ENCODE results near the gene SPIN1. TPM values are rescaled to one million over a fixed set of nuclear protein-coding genes. Genes with fewer than 3 reads are reported as not detected.
"Not testable (repeated sequence)": the region's sequence is repeated elsewhere in the genome, so short reads cannot be mapped to it uniquely, and the experiment has no call there.

Gene SPIN1
- polyA plus RNA-seq: 10 to 100 TPM; 13.4 to 38.5 (median 23.3) TPM

GRCh38 chr9:88388203-88388885 is at the start of gene SPIN1:
Gene SPIN1, plus strand, starts transcription at chr9:88388444. Its CDS starts 38,096 bp downstream, at chr9:88426540.
- H3K27ac ChIP-seq (ENCODE audit: low read depth, low read length): no peak within 1 kb of the TSS
- 1% methylated on average over 51 to 106 of the region's 106 CpGs for WGBS, 3 donors

GRCh38 chr9:88339317-88339716 is 48.9 kb upstream of the SPIN1 start:
- H3K27ac ChIP-seq (ENCODE audit: low read depth, low read length): no peak overlapping the region
- 22 to 29% (median 24%) methylated on average over 4 of the region's 4 CpGs for WGBS, 3 donors

- 52 to 81% (median 69%) methylated on average over 2 of the region's 2 CpGs for WGBS, 3 donors
- no peak overlapping the region for H3K27ac ChIP-seq (ENCODE audit: low read depth, low read length)
Measured at GRCh38 chr9:88342246-88342645, 46.0 kb upstream of the SPIN1 start.

GRCh38 chr9:88344013-88344412 is 44.2 kb upstream of the SPIN1 start:
- 55 to 86% (median 64%) methylated on average over 7 of the region's 7 CpGs for whole genome bisulfite sequencing, 3 donors
- no peak overlapping the region for H3K27ac ChIP-seq (ENCODE audit: low read depth, low read length)

GRCh38 chr9:88350354-88350753 is 37.9 kb upstream of the SPIN1 start:
- WGBS, 3 donors: 73 to 90% (median 89%) methylated on average over 5 of the region's 5 CpGs
- not testable (repeated sequence) for H3K27ac ChIP-seq (ENCODE audit: low read depth, low read length)

GRCh38 chr9:88355166-88355565 is 33.1 kb upstream of the SPIN1 start:
- H3K27ac ChIP-seq (ENCODE audit: low read depth, low read length): no peak overlapping the region
- 80 to 89% (median 83%) methylated on average over 2 of the region's 2 CpGs for WGBS, 3 donors

- not testable (repeated sequence) for H3K27ac ChIP-seq (ENCODE audit: low read depth, low read length)
Measured at GRCh38 chr9:88357250-88357649, 31.0 kb upstream of the SPIN1 start.

- H3K27ac ChIP-seq (ENCODE audit: low read depth, low read length): no peak overlapping the region
- 80 to 86% (median 85%) methylated on average over 4 of the region's 4 CpGs for WGBS, 3 donors
Measured at GRCh38 chr9:88358723-88359122, 29.5 kb upstream of the SPIN1 start.

- WGBS, 3 donors: 87 to 92% (median 88%) methylated on average over 3 of the region's 3 CpGs
- no peak overlapping the region for H3K27ac ChIP-seq (ENCODE audit: low read depth, low read length)
Measured at GRCh38 chr9:88359974-88360373, 28.3 kb upstream of the SPIN1 start.

- no peak overlapping the region for H3K27ac ChIP-seq (ENCODE audit: low read depth, low read length)
- WGBS, 3 donors: 66 to 83% (median 81%) methylated on average over 2 of the region's 2 CpGs
Measured at GRCh38 chr9:88362681-88363080, 25.6 kb upstream of the SPIN1 start.

- H3K27ac ChIP-seq (ENCODE audit: low read depth, low read length): no peak overlapping the region
- 63 to 79% (median 77%) methylated on average over 1 of the region's 1 CpG for WGBS, 3 donors
Measured at GRCh38 chr9:88363661-88364060, 24.6 kb upstream of the SPIN1 start.

GRCh38 chr9:88364706-88365105 is 23.5 kb upstream of the SPIN1 start:
- WGBS, 3 donors: 79 to 95% (median 83%) methylated on average over 2 of the region's 2 CpGs
- H3K27ac ChIP-seq (ENCODE audit: low read depth, low read length): no peak overlapping the region

- H3K27ac ChIP-seq (ENCODE audit: low read depth, low read length): no peak overlapping the region
Measured at GRCh38 chr9:88370346-88370745, 17.9 kb upstream of the SPIN1 start.

- 38 to 57% (median 53%) methylated on average over 2 of the region's 2 CpGs for WGBS, 3 donors
- no peak overlapping the region for H3K27ac ChIP-seq (ENCODE audit: low read depth, low read length)
Measured at GRCh38 chr9:88372103-88372654, 16.1 kb upstream of the SPIN1 start.

GRCh38 chr9:88373045-88373444 is 15.2 kb upstream of the SPIN1 start:
- WGBS, 3 donors: 67 to 79% (median 71%) methylated on average over 5 of the region's 5 CpGs
- no peak overlapping the region for H3K27ac ChIP-seq (ENCODE audit: low read depth, low read length)

- no peak overlapping the region for H3K27ac ChIP-seq (ENCODE audit: low read depth, low read length)
- 45 to 70% (median 61%) methylated on average over 2 of the region's 2 CpGs for WGBS, 3 donors
Measured at GRCh38 chr9:88378317-88378716, 9.9 kb upstream of the SPIN1 start.

- WGBS, 3 donors: 90 to 93% (median 91%) methylated on average over 3 of the region's 3 CpGs
- H3K27ac ChIP-seq (ENCODE audit: low read depth, low read length): no peak overlapping the region
Measured at GRCh38 chr9:88379352-88379751, 8.9 kb upstream of the SPIN1 start.

GRCh38 chr9:88380118-88380517 is 8.1 kb upstream of the SPIN1 start:
- 76 to 86% (median 83%) methylated on average over 1 of the region's 1 CpG for WGBS, 3 donors
- H3K27ac ChIP-seq (ENCODE audit: low read depth, low read length): no peak overlapping the region

GRCh38 chr9:88381322-88381721 is 6.9 kb upstream of the SPIN1 start:
- H3K27ac ChIP-seq (ENCODE audit: low read depth, low read length): not testable (repeated sequence)
- 92 to 95% (median 95%) methylated on average over 10 of the region's 10 CpGs for WGBS, 3 donors

- 92 to 95% (median 93%) methylated on average over 3 of the region's 3 CpGs for WGBS, 3 donors
- H3K27ac ChIP-seq (ENCODE audit: low read depth, low read length): no peak overlapping the region
Measured at GRCh38 chr9:88383176-88383575, 5.1 kb upstream of the SPIN1 start.
